Endothelial cell of umbilical vein (primary cell): ENCODE measurements around the gene METTL13. TPM values are rescaled to one million over a fixed set of nuclear protein-coding genes. Genes with fewer than 3 reads are reported as not detected.

Source experiments
- BruUV-seq: library from RNA; stranded (reverse); fragments of 400-500 nt; replicated peaks from 2 replicates; lab custom pipeline; 2021; lab: Mats Ljungman, UMichigan
- CTCF ChIA-PET: fragments of 300-600, 350-600 bp; sonication (Branson Sonifier 250); formaldehyde crosslinking; loops from one replicate; lab custom pipeline; 2021; ENCODE audit warnings: antibody characterized with exemption, inconsistent platforms; lab: Charles Lee
- POLR2A ChIA-PET: fragments of 300-600, 350-600 bp; sonication (Branson Sonifier 250); formaldehyde crosslinking; loops from one replicate; lab custom pipeline; 2021; ENCODE audit warnings: antibody characterized with exemption, inconsistent platforms; lab: Charles Lee
- DNase-seq: peaks from one replicate; pipeline ENCODE4 v3.0.0-alpha.2; 2011; ENCODE audit warnings: low read depth, low spot score
- FAIRE-seq: peaks from 2 replicates; lab custom pipeline; 2011; peaks lifted over from hg19 to GRCh38; lab: Jason Lieb, UNC
- H2AFZ ChIP-seq: 2 replicates; pipeline ENCODE4 v1.6.0; 2012; ENCODE audit warnings: low read depth, low read length, control low read depth, inconsistent platforms
- H3K27ac ChIP-seq: 2 replicates; pipeline ENCODE4 v1.5.1; 2011; ENCODE audit warnings: low read depth, mild to moderate bottlenecking, control low read depth, low read length, moderate library complexity; ENCODE audit not compliant: insufficient read depth
- H3K27me3 ChIP-seq, 2 experiments: 2 replicates each; pipeline versions ENCODE4 v1.6.0 to v1.6.1; 2011; ENCODE audit warnings: low read length in 2 of 2, mixed read lengths in 1 of 2; ENCODE audit not compliant: control insufficient read depth in 2 of 2, insufficient read depth in 2 of 2
- H3K36me3 ChIP-seq, 2 experiments: 2 replicates in 1 of 2; 3 replicates in 1 of 2; pipeline ENCODE4 v1.5.1; 2011; ENCODE audit warnings: low read length in 2 of 2, mild to moderate bottlenecking in 1 of 2, moderate library complexity in 1 of 2; ENCODE audit not compliant: control insufficient read depth in 2 of 2, insufficient read depth in 2 of 2; ENCODE audit errors: extremely low read depth in 1 of 2
- H3K4me1 ChIP-seq: 3 replicates; pipeline ENCODE4 v1.5.1; 2011; ENCODE audit warnings: mild to moderate bottlenecking, low read length; ENCODE audit not compliant: control insufficient read depth, insufficient read depth; ENCODE audit errors: extremely low read depth
- H3K4me2 ChIP-seq: 2 replicates; pipeline ENCODE4 v1.6.1; 2011; ENCODE audit warnings: low read length, control low read depth, mixed read lengths; ENCODE audit not compliant: insufficient read depth
- H3K4me3 ChIP-seq, 3 experiments: fragments of 200-600 bp in 1 of 3; sonication (generic), shearing (Covaris generic) in 1 of 3; replicated peaks in 1 of 3; 2 replicates each; pipeline ENCODE4 v1.5.1; 2011 to 2016; ENCODE audit warnings: control low read depth in 3 of 3, low read length in 3 of 3, mild to moderate bottlenecking in 2 of 3, inconsistent platforms in 1 of 3, low read depth in 1 of 3, moderate library complexity in 1 of 3; ENCODE audit not compliant: insufficient read depth in 1 of 3
- H3K79me2 ChIP-seq: 2 replicates; pipeline ENCODE4 v1.6.0; 2012; ENCODE audit warnings: low read length, inconsistent platforms; ENCODE audit not compliant: control insufficient read depth, insufficient read depth
- H3K9ac ChIP-seq: replicated peaks from 2 replicates; pipeline ENCODE3; 2011; ENCODE audit warnings: low read length, control low read depth; ENCODE audit not compliant: insufficient read depth; ENCODE audit errors: extremely low read depth
- H3K9me1 ChIP-seq: replicated peaks from 3 replicates; pipeline ENCODE4 v1.6.0; 2011; ENCODE audit warnings: mild to moderate bottlenecking, low read length; ENCODE audit not compliant: control insufficient read depth, insufficient read depth; ENCODE audit errors: extremely low read depth
- H3K9me3 ChIP-seq: replicated peaks from 2 replicates; pipeline ENCODE4 v1.5.1; 2012; ENCODE audit warnings: low read length, inconsistent platforms; ENCODE audit not compliant: control insufficient read depth, insufficient read depth
- H4K20me1 ChIP-seq: replicated peaks from 2 replicates; pipeline ENCODE3; 2011; ENCODE audit warnings: mild to moderate bottlenecking, low read length; ENCODE audit not compliant: control insufficient read depth, insufficient read depth; ENCODE audit errors: extremely low read depth
- CTCF ChIP-seq, 2 donors: IDR thresholded peaks; 1 replicate in 1 of 2; 2 replicates in 1 of 2; pipeline ENCODE4 v1.5.1; 2011; ENCODE audit warnings: low read length in 2 of 2, mild to moderate bottlenecking in 2 of 2, moderate library complexity in 2 of 2, control low read depth in 1 of 2, inconsistent platforms in 1 of 2, low read depth in 1 of 2; ENCODE audit not compliant: insufficient read depth in 1 of 2; ENCODE audit errors: extremely low read depth in 1 of 2
- EZH2 ChIP-seq: IDR thresholded peaks from 2 replicates; pipeline ENCODE4 v1.6.1; 2012; ENCODE audit warnings: borderline replicate concordance, low read depth, mild to moderate bottlenecking, moderate library complexity, low read length, inconsistent platforms; ENCODE audit not compliant: severe bottlenecking
- FOS ChIP-seq: IDR thresholded peaks from 2 replicates; pipeline ENCODE4 v1.6.1; 2011; ENCODE audit warnings: mild to moderate bottlenecking, low read length, moderate library complexity, borderline replicate concordance; ENCODE audit not compliant: insufficient read depth
- GATA2 ChIP-seq: IDR thresholded peaks from 2 replicates; pipeline ENCODE4 v1.7.0; 2011; ENCODE audit warnings: low read depth, mild to moderate bottlenecking, moderate library complexity, mixed read lengths, low read length; ENCODE audit not compliant: insufficient read length, insufficient read depth
- JUN ChIP-seq: IDR thresholded peaks from 2 replicates; pipeline ENCODE4 v1.6.1; 2011; ENCODE audit warnings: borderline replicate concordance, low read depth; ENCODE audit not compliant: insufficient read length, insufficient read depth
- POLR2A ChIP-seq: IDR thresholded peaks from 2 replicates; pipeline ENCODE4 v1.6.1; 2012; ENCODE audit warnings: low read depth, mild to moderate bottlenecking, control low read depth, low read length
- POLR2AphosphoS5 ChIP-seq: IDR thresholded peaks from 2 replicates; pipeline ENCODE4 v1.6.1; 2012; ENCODE audit warnings: low read depth, mild to moderate bottlenecking, control low read depth, low read length, moderate library complexity; ENCODE audit not compliant: insufficient read depth
- dilution Hi-C: fragments of 300-500 bp; cut with MboI; formaldehyde crosslinking; loops from one replicate; pipeline ENCODE4 v1.15.0; 2019; ENCODE audit warnings: low sequenced_read_pairs; ENCODE audit not compliant: extremely low pct_ligation_motif_present
- intact Hi-C: fragments of 100-400 bp; cut with micrococcal nuclease; formaldehyde crosslinking; loops from one replicate; pipeline ENCODE4 v1.10.0; 2022
- polyA plus RNA-seq, 4 experiments: library from polyadenylated mRNA; depleted of rRNA in 3 of 4; stranded (reverse) in 3 of 4; unstranded in 1 of 4; fragments of >200 nt; gene quantifications; 2 replicates each; pipeline versions ENCODE4 v1.2.1 to v1.2.3, GENCODE V29; 2011 to 2012; ENCODE audit warnings: missing spikeins in 1 of 4
- total RNA-seq: library from RNA; stranded (reverse); gene quantifications from 2 replicates; pipeline ENCODE4 v1.2.3, GENCODE V29; 2021
- TF ChIP-seq, protein P1 (sequence below): IDR thresholded peaks from 2 replicates; pipeline ENCODE4 v1.6.1; 2011; ENCODE audit not compliant: insufficient read depth, insufficient read length

The METTL13 gene
- total and polyA plus RNA-seq, 2 donors (not counting 3 experiments of a cell fraction or from before 2014, with no cell fraction given): 21.2 to 26.5 TPM

DNA sequence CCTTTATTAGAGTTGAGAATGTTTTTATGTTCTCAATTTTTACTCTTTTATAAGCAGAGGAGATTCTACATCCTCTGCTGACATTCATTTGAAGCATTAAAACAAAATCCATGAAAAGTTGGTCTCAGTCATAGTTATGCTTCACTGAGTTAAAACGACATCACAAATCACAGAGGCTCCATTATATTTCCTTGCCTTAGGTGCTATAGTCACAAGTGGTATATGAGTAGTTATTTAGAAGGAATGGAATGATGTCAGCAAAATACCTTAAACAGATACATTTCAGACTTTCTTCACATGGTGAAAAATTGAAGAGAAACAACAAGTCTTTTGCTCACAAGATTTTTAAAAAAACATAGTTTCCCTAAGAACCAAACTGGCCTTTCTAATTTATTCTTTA is 11.7 kb upstream of the METTL13 start:
- dilution Hi-C loops: no loop called here
- ChIA-PET POLR2A (no interaction called here), CTCF (no interaction called here)
- DNase-seq (no peak), FAIRE-seq (no peak)
- H3K9ac ChIP-seq: no peak overlapping the region
- BruUV-seq: no TSS peak
- H3K4me2 ChIP-seq: no peak overlapping the region
- no peak overlapping the region for H3K4me3 ChIP-seq
- H3K4me1 ChIP-seq: peaks cover 3% of the 10 kb centered on the region
- no peaks in the 10 kb centered on the region for H4K20me1 ChIP-seq
- no peaks in the 10 kb centered on the region for H3K9me1 ChIP-seq
- H3K9me3 ChIP-seq: no peaks in the 10 kb centered on the region
- no peaks in the 10 kb centered on the region for H3K36me3 ChIP-seq
- H3K27ac ChIP-seq: no peak overlapping the region
- peaks cover 0 to 7% of the 10 kb centered on the region in 2 experiments for H3K27me3 ChIP-seq
- no peak for TF ChIP-seq CTCF (IDR thresholded peaks at IDR 0.05; ENCODE audit: extremely low read depth in 1 of 2, insufficient read depth in 1 of 2, low read depth in 1 of 2, low read length in 2 of 2)
- no peak for TF ChIP-seq POLR2AphosphoS5
- TF ChIP-seq GATA2: no peak
- no peak for TF ChIP-seq JUN
- TF ChIP-seq, protein P1, sequence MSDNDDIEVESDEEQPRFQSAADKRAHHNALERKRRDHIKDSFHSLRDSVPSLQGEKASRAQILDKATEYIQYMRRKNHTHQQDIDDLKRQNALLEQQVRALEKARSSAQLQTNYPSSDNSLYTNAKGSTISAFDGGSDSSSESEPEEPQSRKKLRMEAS: no peak
- no peak for TF ChIP-seq POLR2A
- TF ChIP-seq EZH2: no peak
- no peak for TF ChIP-seq FOS
- H3K79me2 ChIP-seq: no peaks in the 10 kb centered on the region
- H2AFZ ChIP-seq: no peak overlapping the region
- intact Hi-C loops: no loop called here
